ENCODE measurements around the gene KCNIP4.
"Not testable (repeated sequence)": the region's sequence is repeated elsewhere in the genome, so short reads cannot be mapped to it uniquely, and the experiment has no call there.

The KCNIP4 gene

GRCh38 chr4:20764366-20764992, 1184.1 kb downstream of the KCNIP4 start:
- peak; percentile 2 for DNase-seq (ENCODE audit: low read depth)
- H3K4me3 ChIP-seq (ENCODE audit: low read length): no peak overlapping the region
- no peak for TF ChIP-seq CTCF (IDR thresholded peaks at IDR 0.05; ENCODE audit: insufficient read depth, low read depth, low read length, missing control alignments)

DNA sequence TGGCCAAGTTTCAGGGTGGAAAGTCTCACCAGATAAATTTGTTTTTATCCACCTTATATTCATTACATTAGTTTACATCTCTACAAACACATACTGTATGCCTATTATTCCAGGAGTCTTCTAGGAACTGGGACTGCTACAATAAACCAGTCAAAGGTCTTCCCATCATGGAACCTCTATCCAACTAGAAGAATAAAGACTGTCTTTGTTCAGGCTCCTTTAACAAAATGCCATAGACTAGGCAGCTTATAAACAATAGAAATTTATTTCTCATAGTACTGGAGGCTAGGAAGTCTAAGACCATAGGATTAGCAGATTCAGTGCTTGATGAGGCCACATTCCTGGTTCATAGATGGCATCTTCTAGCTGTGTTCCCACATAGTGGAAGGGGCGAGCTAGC, 1186.7 kb downstream of the KCNIP4 start:
- no peak for DNase-seq (ENCODE audit: low read depth)
- no peak for TF ChIP-seq CTCF (IDR thresholded peaks at IDR 0.05; ENCODE audit: insufficient read depth, low read depth, low read length, missing control alignments)
- H3K4me3 ChIP-seq (ENCODE audit: low read length): no peak overlapping the region

DNA sequence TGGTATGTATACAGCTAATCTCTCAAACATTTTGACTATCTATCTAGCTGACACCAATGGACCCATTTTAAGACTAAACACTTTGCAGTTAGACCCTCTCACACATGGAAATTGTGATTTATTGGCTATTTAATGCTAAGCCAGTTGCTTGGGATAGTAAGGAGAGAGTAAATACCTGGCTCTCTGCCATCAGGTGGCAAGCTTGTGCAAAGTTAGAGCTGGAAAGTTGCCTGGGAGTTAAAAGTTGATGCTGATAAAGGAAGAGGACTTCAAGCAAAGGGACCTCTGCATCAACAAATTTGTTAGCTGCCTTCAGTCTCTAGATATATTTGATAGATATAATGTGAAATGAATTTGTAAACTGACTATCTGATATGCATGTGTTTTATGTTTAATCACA, 1187.2 kb downstream of the KCNIP4 start:
- no peak overlapping the region for H3K4me3 ChIP-seq (ENCODE audit: low read length)
- peak; percentile 20 for DNase-seq (ENCODE audit: low read depth)
- TF ChIP-seq CTCF (IDR thresholded peaks at IDR 0.05; ENCODE audit: insufficient read depth, low read depth, low read length, missing control alignments): no peak

DNA sequence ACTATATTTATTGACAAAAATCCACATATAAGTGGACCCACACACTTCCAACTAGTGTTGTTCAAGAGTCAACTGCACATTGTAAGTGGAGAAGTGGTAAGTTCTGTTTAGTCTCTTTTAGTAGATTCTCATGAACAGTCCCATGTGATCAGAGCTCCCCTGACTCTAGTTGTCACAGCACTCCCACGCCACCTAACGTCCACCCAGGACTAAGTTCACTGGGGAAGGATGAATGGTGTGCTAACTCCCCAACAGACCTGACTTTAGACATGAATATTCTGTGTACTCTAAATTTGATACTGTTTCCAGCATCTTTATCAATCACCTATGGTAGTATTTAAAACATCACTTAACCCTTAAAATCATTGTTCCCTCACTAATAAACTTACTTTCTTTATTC, 1188.5 kb downstream of the KCNIP4 start:
- no peak overlapping the region for H3K4me3 ChIP-seq (ENCODE audit: low read length)
- no peak for TF ChIP-seq CTCF (IDR thresholded peaks at IDR 0.05; ENCODE audit: insufficient read depth, low read depth, low read length, missing control alignments)
- peak; percentile 4 for DNase-seq (ENCODE audit: low read depth)

- no peak for TF ChIP-seq CTCF (IDR thresholded peaks at IDR 0.05; ENCODE audit: insufficient read depth, low read depth, low read length, missing control alignments)
- H3K4me3 ChIP-seq (ENCODE audit: low read length): no peak overlapping the region
- no peak for DNase-seq (ENCODE audit: low read depth)
These were observed 1194.5 kb downstream of the KCNIP4 start for GRCh38 chr4:20754036-20754435.

DNA sequence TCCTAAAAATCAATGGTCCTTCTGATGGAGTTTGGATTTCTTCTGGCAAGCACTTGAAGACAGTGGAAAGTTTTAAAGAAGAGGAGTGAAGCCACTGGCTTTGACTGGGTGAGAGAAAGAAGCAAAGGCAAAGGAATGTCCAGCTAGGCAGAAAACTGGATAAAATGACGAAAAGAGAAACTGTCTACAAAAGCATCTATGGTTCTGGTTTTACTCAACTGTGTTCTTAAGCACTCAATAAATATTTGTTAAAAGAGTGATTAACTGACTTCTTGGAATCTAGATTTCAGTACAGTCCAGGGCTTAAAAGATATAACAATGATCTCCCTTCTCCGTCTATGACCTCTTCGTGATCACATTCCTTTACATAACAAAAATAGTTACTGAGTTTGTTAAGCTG, 1195.9 kb downstream of the KCNIP4 start:
- no peak for DNase-seq (ENCODE audit: low read depth)
- no peak for TF ChIP-seq CTCF (IDR thresholded peaks at IDR 0.05; ENCODE audit: insufficient read depth, low read depth, low read length, missing control alignments)
- H3K4me3 ChIP-seq (ENCODE audit: low read length): no peak overlapping the region

DNA sequence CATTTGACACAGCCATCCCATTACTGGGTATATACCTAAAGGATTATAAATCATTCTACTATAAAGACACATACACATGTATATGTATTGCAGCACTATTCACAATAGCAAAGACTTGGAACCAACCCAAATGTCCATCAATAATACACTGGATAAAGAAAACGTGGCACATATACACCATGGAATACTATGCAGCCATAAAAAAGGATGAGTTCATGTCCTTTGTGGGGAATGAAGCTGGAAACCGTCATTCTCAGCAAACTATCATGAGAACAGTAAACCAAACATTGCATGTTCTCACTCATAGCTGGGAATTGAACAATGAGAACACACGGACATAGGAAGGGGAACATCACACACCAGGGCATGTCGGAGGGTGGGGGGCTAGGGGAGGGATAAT, 1202.6 kb downstream of the KCNIP4 start:
- DNase-seq (ENCODE audit: low read depth); H3K4me3 ChIP-seq (ENCODE audit: low read length): not testable (repeated sequence)
